ENCODE results near the gene HOXA4. TPM values are rescaled to one million over a fixed set of nuclear protein-coding genes. Genes with fewer than 3 reads are reported as not detected.
A peak's percentile ranks its signal among the peaks of the same experiment; 100 is the strongest.

The HOXA4 gene
- total and polyA plus RNA-seq, 10 of the 15 experiments (the other 5 are each of a cell fraction or from before 2014, with no cell fraction given) = 0.07 TPM; not detected in 9

GRCh38 chr7:27150568-27151340, 20.2 kb upstream of the HOXA4 start (continued):
- no peak for TF ChIP-seq BCL11A (IDR thresholded peaks at IDR 0.05; ENCODE audit: low read depth, low read length)
- no peak for TF ChIP-seq SIN3A (IDR thresholded peaks at IDR 0.05; ENCODE audit: low read depth, low read length)
- no peak for TF ChIP-seq PAX5 (IDR thresholded peaks at IDR 0.05; ENCODE audit: borderline replicate concordance, low read depth, low read length)
- TF ChIP-seq PRDM15 (CRISPR knock-in tag; IDR thresholded peaks at IDR 0.05) = no peak
- TF ChIP-seq JUND (IDR thresholded peaks at IDR 0.05; ENCODE audit: low read depth, low read length) = no peak
- peak; percentile 70 to 84 (median 74) for TF ChIP-seq CTCF (IDR thresholded peaks at IDR 0.05 in 2 of 3, conservative IDR thresholded peaks at IDR 0.05 in 1 of 3; ENCODE audit: control insufficient read depth in 2 of 3, extremely low read depth in 1 of 3, insufficient read depth in 1 of 3, low read depth in 3 of 3, low read length in 3 of 3)
- no peak for TF ChIP-seq KDM1A (IDR thresholded peaks at IDR 0.05; ENCODE audit: borderline replicate concordance)
- TF ChIP-seq CBFB (IDR thresholded peaks at IDR 0.05; ENCODE audit: low read depth) = no peak
- TF ChIP-seq, protein P1, sequence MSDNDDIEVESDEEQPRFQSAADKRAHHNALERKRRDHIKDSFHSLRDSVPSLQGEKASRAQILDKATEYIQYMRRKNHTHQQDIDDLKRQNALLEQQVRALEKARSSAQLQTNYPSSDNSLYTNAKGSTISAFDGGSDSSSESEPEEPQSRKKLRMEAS (IDR thresholded peaks at IDR 0.05; ENCODE audit: low read depth, low read length) = no peak
- TF ChIP-seq TARDBP (IDR thresholded peaks at IDR 0.05; ENCODE audit: borderline replicate concordance) = no peak
- no peak for TF ChIP-seq LARP7 (IDR thresholded peaks at IDR 0.05)
- TF ChIP-seq CBX3 (IDR thresholded peaks at IDR 0.05; ENCODE audit: borderline replicate concordance, low read depth) = no peak
- no peak for TF ChIP-seq RCOR1 (conservative IDR thresholded peaks at IDR 0.05; ENCODE audit: low read depth, low read length)
- TF ChIP-seq ZNF384 (IDR thresholded peaks at IDR 0.05; ENCODE audit: borderline replicate concordance, low read depth, low read length) = no peak
- TF ChIP-seq SREBF2 (IDR thresholded peaks at IDR 0.05; ENCODE audit: low read length) = no peak
- 0 out of 2 replicates have a peak, but pooled peaks have one; percentile 32 for TF ChIP-seq IKZF1 (conservative IDR thresholded peaks at IDR 0.05)
- TF ChIP-seq FOS (IDR thresholded peaks at IDR 0.05; ENCODE audit: borderline replicate concordance, extremely low read depth, insufficient read length) = no peak
- TF ChIP-seq JUNB (IDR thresholded peaks at IDR 0.05) = no peak
- no peak for TF ChIP-seq MYB (IDR thresholded peaks at IDR 0.05; ENCODE audit: borderline replicate concordance, low read depth, low read length)
- no peak for TF ChIP-seq GATAD2B (conservative IDR thresholded peaks at IDR 0.05; ENCODE audit: low read depth)
- no peak for TF ChIP-seq PAX8 (IDR thresholded peaks at IDR 0.05)
- TF ChIP-seq NR2F1 (conservative IDR thresholded peaks at IDR 0.05) = no peak
- TF ChIP-seq GABPA (IDR thresholded peaks at IDR 0.05; ENCODE audit: low read depth) = no peak
- TF ChIP-seq, protein P2, sequence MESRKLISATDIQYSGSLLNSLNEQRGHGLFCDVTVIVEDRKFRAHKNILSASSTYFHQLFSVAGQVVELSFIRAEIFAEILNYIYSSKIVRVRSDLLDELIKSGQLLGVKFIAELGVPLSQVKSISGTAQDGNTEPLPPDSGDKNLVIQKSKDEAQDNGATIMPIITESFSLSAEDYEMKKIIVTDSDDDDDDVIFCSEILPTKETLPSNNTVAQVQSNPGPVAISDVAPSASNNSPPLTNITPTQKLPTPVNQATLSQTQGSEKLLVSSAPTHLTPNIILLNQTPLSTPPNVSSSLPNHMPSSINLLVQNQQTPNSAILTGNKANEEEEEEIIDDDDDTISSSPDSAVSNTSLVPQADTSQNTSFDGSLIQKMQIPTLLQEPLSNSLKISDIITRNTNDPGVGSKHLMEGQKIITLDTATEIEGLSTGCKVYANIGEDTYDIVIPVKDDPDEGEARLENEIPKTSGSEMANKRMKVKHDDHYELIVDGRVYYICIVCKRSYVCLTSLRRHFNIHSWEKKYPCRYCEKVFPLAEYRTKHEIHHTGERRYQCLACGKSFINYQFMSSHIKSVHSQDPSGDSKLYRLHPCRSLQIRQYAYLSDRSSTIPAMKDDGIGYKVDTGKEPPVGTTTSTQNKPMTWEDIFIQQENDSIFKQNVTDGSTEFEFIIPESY (IDR thresholded peaks at IDR 0.05) = no peak
